22Rv1 (cell line): ENCODE data around the gene IKZF1.

ENCODE experiments used
- ZFX ChIP-seq: fragments of 450-650 bp; IDR thresholded peaks from 2 replicates; pipeline ENCODE4 v1.6.1; 2017; ENCODE audit warnings: antibody characterized with exemption, borderline replicate concordance
- TF ChIP-seq, protein P1 (sequence below): fragments of 450-650 bp; IDR thresholded peaks from 2 replicates; pipeline ENCODE4 v1.5.1; 2017; ENCODE audit warnings: mild to moderate bottlenecking

GRCh38 chr7:50413561-50413960, 109.0 kb downstream of the IKZF1 start:
- TF ChIP-seq, protein P1, sequence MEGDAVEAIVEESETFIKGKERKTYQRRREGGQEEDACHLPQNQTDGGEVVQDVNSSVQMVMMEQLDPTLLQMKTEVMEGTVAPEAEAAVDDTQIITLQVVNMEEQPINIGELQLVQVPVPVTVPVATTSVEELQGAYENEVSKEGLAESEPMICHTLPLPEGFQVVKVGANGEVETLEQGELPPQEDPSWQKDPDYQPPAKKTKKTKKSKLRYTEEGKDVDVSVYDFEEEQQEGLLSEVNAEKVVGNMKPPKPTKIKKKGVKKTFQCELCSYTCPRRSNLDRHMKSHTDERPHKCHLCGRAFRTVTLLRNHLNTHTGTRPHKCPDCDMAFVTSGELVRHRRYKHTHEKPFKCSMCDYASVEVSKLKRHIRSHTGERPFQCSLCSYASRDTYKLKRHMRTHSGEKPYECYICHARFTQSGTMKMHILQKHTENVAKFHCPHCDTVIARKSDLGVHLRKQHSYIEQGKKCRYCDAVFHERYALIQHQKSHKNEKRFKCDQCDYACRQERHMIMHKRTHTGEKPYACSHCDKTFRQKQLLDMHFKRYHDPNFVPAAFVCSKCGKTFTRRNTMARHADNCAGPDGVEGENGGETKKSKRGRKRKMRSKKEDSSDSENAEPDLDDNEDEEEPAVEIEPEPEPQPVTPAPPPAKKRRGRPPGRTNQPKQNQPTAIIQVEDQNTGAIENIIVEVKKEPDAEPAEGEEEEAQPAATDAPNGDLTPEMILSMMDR, result no peak
- no peak for TF ChIP-seq ZFX
